Right lobe of liver (tissue), 4 donors: ENCODE data around the gene LYPD3.

Experiments used
- CTCF ChIP-seq, 4 donors: fragments of 200-600 bp in 3 of 4; fragments of 450-650 bp in 1 of 4; IDR thresholded peaks; one replicate each; pipeline versions ENCODE4 v1.5.1 to v1.8.0; 2016 to 2022; ENCODE audit warnings: antibody characterized with exemption in 4 of 4, mild to moderate bottlenecking in 2 of 4
- POLR2A ChIP-seq: fragments of 450-650 bp; IDR thresholded peaks from one replicate; pipeline ENCODE4 v1.6.1; 2017; ENCODE audit warnings: antibody characterized with exemption, mild to moderate bottlenecking
- donor health status: DM: no; HTN: no; CAD: no.
- donor health status: DM: no; HTN: no; CAD: no.
- donor health status: DM: no; HTN: yes; CAD: no.

- TF ChIP-seq POLR2A (no peak), CTCF (IDR thresholded peaks at IDR 0.05) (no peak)
These were observed 48.3 kb downstream of the LYPD3 start for GRCh38 chr19:43416951-43417623.
